ENCODE data around the gene AARS2. TPM values are rescaled to one million over a fixed set of nuclear protein-coding genes. Genes with fewer than 3 reads are reported as not detected.

AARS2 gene
- total and polyA plus RNA-seq, 4 donors: 1.9 to 9.6 (median 6.9) TPM

DNA sequence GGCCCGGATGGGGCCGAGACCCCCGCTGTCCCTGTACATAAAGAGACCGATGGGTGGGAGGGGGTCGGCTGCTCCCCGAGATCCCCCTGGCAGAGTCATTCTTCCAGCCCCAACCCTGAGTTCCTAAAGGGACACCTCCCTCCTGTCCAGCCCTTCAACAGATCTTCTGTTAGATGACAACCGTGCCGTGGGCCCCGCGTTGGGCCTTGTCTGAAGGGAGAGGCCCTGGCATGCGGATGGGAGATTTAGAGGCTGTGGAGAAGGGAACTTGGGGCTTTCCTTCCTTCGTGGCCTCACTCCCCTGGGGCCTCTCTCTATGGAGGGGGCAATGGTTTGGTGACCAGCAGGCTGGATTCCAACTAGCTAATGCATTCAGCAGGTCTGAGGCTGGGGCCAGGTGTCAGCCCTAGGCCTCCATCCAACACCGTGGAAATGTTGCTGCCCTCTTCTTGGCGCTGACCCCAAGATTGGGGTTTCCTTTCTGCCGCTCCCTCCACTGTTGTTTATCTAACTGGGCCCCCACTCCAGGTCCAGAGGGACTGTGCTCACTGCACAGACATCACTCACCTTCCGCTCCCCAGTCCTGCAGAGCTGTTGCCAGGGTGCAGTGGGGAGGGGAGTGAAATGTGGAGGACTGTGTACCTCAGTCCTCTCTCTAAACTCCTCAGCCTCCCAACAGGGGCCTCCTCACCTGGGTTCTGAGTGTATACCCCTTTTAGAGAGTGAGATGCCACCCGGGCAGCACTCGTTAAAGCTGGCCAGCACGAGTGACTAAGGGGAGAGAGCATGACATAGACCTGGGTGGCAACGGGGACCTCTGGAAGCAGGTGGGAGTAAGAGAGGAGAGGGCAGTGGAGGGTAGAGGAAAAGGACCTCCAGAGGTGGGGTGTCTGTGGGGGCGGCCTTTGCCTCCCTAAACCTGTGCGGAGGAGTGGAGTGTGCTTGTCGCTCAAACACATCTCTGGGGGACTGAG is 36.2 kb downstream of the AARS2 start (continued):
- no peak for TF ChIP-seq ZBTB33 (IDR thresholded peaks at IDR 0.05)
- TF ChIP-seq JUND (IDR thresholded peaks at IDR 0.05): no peak
- TF ChIP-seq EGR1 (IDR thresholded peaks at IDR 0.05; ENCODE audit: low read depth in 2 of 2): no peak
- TF ChIP-seq, protein P1, sequence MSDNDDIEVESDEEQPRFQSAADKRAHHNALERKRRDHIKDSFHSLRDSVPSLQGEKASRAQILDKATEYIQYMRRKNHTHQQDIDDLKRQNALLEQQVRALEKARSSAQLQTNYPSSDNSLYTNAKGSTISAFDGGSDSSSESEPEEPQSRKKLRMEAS (IDR thresholded peaks at IDR 0.05): no peak
- TF ChIP-seq RAD21 (IDR thresholded peaks at IDR 0.05): no peak
- TF ChIP-seq, protein P2, sequence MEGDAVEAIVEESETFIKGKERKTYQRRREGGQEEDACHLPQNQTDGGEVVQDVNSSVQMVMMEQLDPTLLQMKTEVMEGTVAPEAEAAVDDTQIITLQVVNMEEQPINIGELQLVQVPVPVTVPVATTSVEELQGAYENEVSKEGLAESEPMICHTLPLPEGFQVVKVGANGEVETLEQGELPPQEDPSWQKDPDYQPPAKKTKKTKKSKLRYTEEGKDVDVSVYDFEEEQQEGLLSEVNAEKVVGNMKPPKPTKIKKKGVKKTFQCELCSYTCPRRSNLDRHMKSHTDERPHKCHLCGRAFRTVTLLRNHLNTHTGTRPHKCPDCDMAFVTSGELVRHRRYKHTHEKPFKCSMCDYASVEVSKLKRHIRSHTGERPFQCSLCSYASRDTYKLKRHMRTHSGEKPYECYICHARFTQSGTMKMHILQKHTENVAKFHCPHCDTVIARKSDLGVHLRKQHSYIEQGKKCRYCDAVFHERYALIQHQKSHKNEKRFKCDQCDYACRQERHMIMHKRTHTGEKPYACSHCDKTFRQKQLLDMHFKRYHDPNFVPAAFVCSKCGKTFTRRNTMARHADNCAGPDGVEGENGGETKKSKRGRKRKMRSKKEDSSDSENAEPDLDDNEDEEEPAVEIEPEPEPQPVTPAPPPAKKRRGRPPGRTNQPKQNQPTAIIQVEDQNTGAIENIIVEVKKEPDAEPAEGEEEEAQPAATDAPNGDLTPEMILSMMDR (IDR thresholded peaks at IDR 0.05; ENCODE audit: low read depth, low read length, missing input control): no peak
- no peak for TF ChIP-seq ATF3 (IDR thresholded peaks at IDR 0.05)
- TF ChIP-seq RXRA (IDR thresholded peaks at IDR 0.05): no peak

- Histone ChIP-seq H3K36me3 (ENCODE audit: control insufficient read depth in 4 of 4, insufficient read depth in 3 of 4, low read depth in 1 of 4, low read length in 3 of 4) (no peaks in the 10 kb centered on the region), H3K4me1 (ENCODE audit: control insufficient read depth in 4 of 4, insufficient read depth in 4 of 4, low read length in 3 of 4) (peaks cover 0 to 7% (median 3%) of the 10 kb centered on the region in 4 donors), H3K27me3 (ENCODE audit: control insufficient read depth in 4 of 4, insufficient read depth in 4 of 4, low read length in 3 of 4) (peaks cover 0 to 11% (median 4%) of the 10 kb centered on the region in 4 donors), H3K9ac (ENCODE audit: low read depth in 1 of 2, low read length in 2 of 2) (no peak overlapping the region), H3K9me3 (ENCODE audit: control insufficient read depth in 4 of 4, low read length in 3 of 4) (no peaks in the 10 kb centered on the region), H3K4me3 (ENCODE audit: low read depth in 1 of 3, low read length in 3 of 3) (peak overlapping the region in 1 of 3 donors; percentile 18), H3K27ac (ENCODE audit: low read depth in 1 of 2, low read length in 2 of 2) (no peak overlapping the region)
- TF ChIP-seq, protein P1 (IDR thresholded peaks at IDR 0.05): no peak
- TF ChIP-seq FOXA2 (IDR thresholded peaks at IDR 0.05): no peak
- TF ChIP-seq ATF3 (IDR thresholded peaks at IDR 0.05): no peak
- TF ChIP-seq JUND (IDR thresholded peaks at IDR 0.05): no peak
- no peak for TF ChIP-seq TAF1 (conservative IDR thresholded peaks at IDR 0.05)
- TF ChIP-seq EGR1 (IDR thresholded peaks at IDR 0.05; ENCODE audit: low read depth in 2 of 2): no peak
- TF ChIP-seq RAD21 (IDR thresholded peaks at IDR 0.05): no peak
- no peak for TF ChIP-seq HNF4G (IDR thresholded peaks at IDR 0.05)
- no peak for TF ChIP-seq SP1 (IDR thresholded peaks at IDR 0.05)
- no peak for TF ChIP-seq FOXA1 (IDR thresholded peaks at IDR 0.05)
- TF ChIP-seq GABPA (IDR thresholded peaks at IDR 0.05 in 1 of 2, conservative IDR thresholded peaks at IDR 0.05 in 1 of 2): no peak
- no peak for TF ChIP-seq NR2F2 (IDR thresholded peaks at IDR 0.05)
- TF ChIP-seq, protein P2 (IDR thresholded peaks at IDR 0.05; ENCODE audit: low read depth, low read length, missing input control): no peak
- TF ChIP-seq ZBTB33 (IDR thresholded peaks at IDR 0.05): no peak
- no peak for TF ChIP-seq RXRA (IDR thresholded peaks at IDR 0.05)
- no peak for TF ChIP-seq HNF4A (conservative IDR thresholded peaks at IDR 0.05)
- WGBS: 14% methylated on average over 109 of the region's 109 CpGs
- no peak for DNase-seq (ENCODE audit: low spot score)
Measured at GRCh38 chr6:44275749-44276648, 37.1 kb downstream of the AARS2 start.
